Activated naive CD8-positive, alpha-beta T cell treated with anti-CD3 and anti-CD28 coated beads, Interleukin-2, amount 50 U/mL, for 16 hours (primary cell): ENCODE measurements around the gene KIF24.
"Not testable (repeated sequence)": the region's sequence is repeated elsewhere in the genome, so short reads cannot be mapped to it uniquely, and the experiment has no call there.

Experiments
- DNase-seq: peaks from one replicate; pipeline ENCODE4 v3.0.0-alpha.2; 2020; ENCODE audit warnings: low read depth, low spot score

The KIF24 gene

GRCh38 chr9:34326690-34327089 is 2.4 kb downstream of the KIF24 start:
- DNase-seq: no peak

GRCh38 chr9:34322899-34323591 is 6.0 kb downstream of the KIF24 start:
- no peak for DNase-seq

- DNase-seq: no peak
These were observed 7.6 kb downstream of the KIF24 start for GRCh38 chr9:34321451-34321850.

- DNase-seq: no peak
These were observed 10.8 kb downstream of the KIF24 start for GRCh38 chr9:34318163-34318790.

- DNase-seq: no peak
These were observed 11.6 kb downstream of the KIF24 start for GRCh38 chr9:34317436-34317835.

- no peak for DNase-seq
These were observed 17.4 kb downstream of the KIF24 start for GRCh38 chr9:34311499-34312185.

- no peak for DNase-seq
These were observed 18.9 kb downstream of the KIF24 start for GRCh38 chr9:34310215-34310614.

GRCh38 chr9:34308316-34308715 is 20.8 kb downstream of the KIF24 start:
- not testable (repeated sequence) for DNase-seq

GRCh38 chr9:34301064-34301463 is 28.0 kb downstream of the KIF24 start:
- DNase-seq: not testable (repeated sequence)

- DNase-seq: no peak
These were observed 36.5 kb downstream of the KIF24 start for GRCh38 chr9:34292552-34292951.

- no peak for DNase-seq
These were observed 37.6 kb downstream of the KIF24 start for GRCh38 chr9:34291423-34291822.

- DNase-seq: no peak
These were observed 38.0 kb downstream of the KIF24 start for GRCh38 chr9:34291023-34291422.

- no peak for DNase-seq
These were observed 39.9 kb downstream of the KIF24 start for GRCh38 chr9:34289159-34289558.

- no peak for DNase-seq
These were observed 47.0 kb downstream of the KIF24 start for GRCh38 chr9:34282096-34282495.

GRCh38 chr9:34279411-34279810 is 49.7 kb downstream of the KIF24 start:
- no peak for DNase-seq
